Measurements from ENCODE around the gene PAK5.
"Not testable (repeated sequence)": the region's sequence is repeated elsewhere in the genome, so short reads cannot be mapped to it uniquely, and the experiment has no call there.

The PAK5 gene

DNA sequence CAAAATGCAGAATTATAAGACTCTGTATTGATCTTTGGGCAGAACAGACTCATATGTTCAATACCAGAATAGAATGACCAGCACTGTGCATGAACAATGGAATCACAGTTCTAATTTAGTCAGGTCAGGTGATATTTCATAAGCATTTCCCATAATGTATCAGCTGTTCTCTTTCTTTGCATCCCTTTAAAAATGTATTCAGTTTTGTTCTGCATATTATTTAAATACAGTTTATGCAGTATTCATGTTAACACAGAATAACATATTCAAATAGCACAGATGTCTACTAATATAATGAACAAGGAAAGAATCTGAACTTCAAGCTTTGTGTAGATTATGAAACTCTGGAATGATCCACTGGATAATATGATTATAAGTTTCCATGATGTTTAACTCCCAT lies 196.0 kb downstream of the PAK5 start:
- Mint-ChIP-seq H3K27me3 (no peaks in the 10 kb centered on the region), H3K27ac (no peak overlapping the region), H3K9me3 (peaks cover 0 to 2% of the 10 kb centered on the region in 2 donors), H3K4me3 (no peak overlapping the region), H3K4me1 (ENCODE audit: low read depth in 2 of 2) (no peaks in the 10 kb centered on the region), H3K36me3 (ENCODE audit: insufficient read depth) (no peaks in the 10 kb centered on the region)
- no peak for DNase-seq
- no peak for ATAC-seq (replicated peaks)

DNA sequence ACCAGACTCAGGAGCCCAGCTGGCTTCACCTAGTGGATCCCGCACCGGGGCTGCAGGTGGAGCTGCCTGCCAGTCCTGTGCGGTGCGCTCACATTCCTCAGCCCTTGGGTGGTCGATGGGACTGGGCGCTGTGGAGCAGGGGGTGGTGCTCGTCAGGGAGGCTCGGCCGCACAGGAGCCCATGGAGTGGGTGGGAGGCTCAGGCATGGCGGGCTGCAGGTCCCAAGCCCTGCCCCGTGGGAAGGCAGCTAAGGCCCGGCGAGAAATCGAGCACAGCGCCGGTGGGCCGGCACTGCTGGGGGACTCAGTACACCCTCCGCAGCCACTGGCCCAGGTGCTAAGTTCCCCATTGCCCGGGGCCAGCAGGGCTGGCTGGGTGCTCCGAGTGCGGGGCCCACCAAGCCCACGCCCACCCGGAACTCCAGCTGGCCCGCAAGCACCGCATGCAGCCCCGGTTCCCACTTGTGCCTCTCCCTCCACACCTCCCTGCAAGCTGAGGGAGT lies 197.3 kb downstream of the PAK5 start:
- not testable (repeated sequence) for H3K36me3 Mint-ChIP-seq (ENCODE audit: insufficient read depth); H3K27me3 Mint-ChIP-seq; ATAC-seq (replicated peaks); H3K4me1 Mint-ChIP-seq (ENCODE audit: low read depth in 2 of 2); H3K4me3 Mint-ChIP-seq; H3K9me3 Mint-ChIP-seq; H3K27ac Mint-ChIP-seq; DNase-seq

DNA sequence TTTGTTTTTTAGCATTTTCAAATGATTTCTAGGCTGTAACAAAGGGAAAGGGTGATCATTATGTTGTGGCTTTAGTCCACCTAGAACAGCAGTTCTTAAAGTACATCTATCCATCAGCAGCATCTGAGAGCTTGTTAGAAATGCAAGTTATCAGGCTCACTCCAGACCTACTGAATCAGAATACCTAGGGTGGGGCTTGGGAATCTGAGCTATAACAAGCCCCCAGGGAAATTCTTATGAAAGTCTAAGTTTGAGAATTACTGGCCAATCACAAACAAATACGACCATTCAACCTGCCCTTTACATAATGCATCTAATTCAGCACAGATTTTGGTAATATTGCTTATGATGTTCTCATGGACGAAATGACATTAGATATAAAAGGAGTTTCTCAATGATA lies 201.0 kb downstream of the PAK5 start:
- DNase-seq: no peak
- no peaks in the 10 kb centered on the region for H3K27me3 Mint-ChIP-seq
- no peak overlapping the region for H3K27ac Mint-ChIP-seq
- no peak for ATAC-seq (replicated peaks)
- H3K9me3 Mint-ChIP-seq: peaks cover 2 to 8% of the 10 kb centered on the region in 2 donors
- no peaks in the 10 kb centered on the region for H3K4me1 Mint-ChIP-seq (ENCODE audit: low read depth in 2 of 2)
- no peaks in the 10 kb centered on the region for H3K36me3 Mint-ChIP-seq (ENCODE audit: insufficient read depth)
- H3K4me3 Mint-ChIP-seq: no peak overlapping the region

DNA sequence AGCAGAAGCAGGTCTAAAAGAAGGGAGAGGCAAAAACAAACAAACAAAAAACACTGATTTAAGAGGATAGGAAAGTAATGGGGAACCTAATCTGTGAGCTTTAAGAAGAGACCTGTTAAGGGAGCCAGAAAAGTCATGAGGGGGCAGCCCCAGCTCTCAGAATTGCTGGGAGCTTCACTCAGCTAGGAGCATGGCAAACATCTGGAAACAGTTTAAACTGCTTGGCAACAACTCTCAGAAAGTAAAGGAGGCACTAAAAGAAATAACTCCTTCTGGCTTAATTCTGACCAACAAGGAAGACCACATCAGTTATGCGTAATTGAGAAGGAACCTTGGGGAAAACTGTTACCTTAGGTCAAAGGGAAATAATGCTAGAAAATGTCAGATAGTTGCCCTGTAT lies 203.1 kb downstream of the PAK5 start:
- no peak for ATAC-seq (replicated peaks)
- Mint-ChIP-seq H3K36me3 (ENCODE audit: insufficient read depth) (no peaks in the 10 kb centered on the region), H3K27ac (no peak overlapping the region), H3K4me3 (no peak overlapping the region), H3K4me1 (ENCODE audit: low read depth in 2 of 2) (no peaks in the 10 kb centered on the region), H3K27me3 (no peaks in the 10 kb centered on the region), H3K9me3 (peaks cover 2 to 8% of the 10 kb centered on the region in 2 donors)
- no peak for DNase-seq

DNA sequence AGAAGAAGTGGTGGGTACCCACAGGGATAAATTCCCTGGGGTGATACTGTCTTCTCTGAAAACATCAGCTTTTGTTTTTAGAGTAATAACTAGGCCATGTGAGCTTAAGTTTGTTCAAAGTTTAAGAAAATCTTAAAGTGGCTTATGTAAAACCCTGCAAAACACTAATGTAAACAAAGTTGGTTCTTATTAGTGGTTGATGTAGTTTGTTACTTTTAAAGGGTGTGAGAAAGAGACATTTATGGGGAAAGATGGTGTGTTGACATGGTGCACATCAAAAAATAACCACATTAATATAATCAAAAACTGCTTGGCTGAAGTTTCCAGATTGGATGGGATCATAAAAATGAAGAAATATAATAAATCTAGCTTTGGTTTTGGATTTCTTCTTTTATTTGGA lies 204.5 kb downstream of the PAK5 start:
- Mint-ChIP-seq H3K27me3 (peaks cover 0 to 9% of the 10 kb centered on the region in 2 donors), H3K36me3 (ENCODE audit: insufficient read depth) (no peaks in the 10 kb centered on the region), H3K4me1 (ENCODE audit: low read depth in 2 of 2) (no peaks in the 10 kb centered on the region), H3K4me3 (no peak overlapping the region), H3K9me3 (peaks cover 0 to 8% of the 10 kb centered on the region in 2 donors), H3K27ac (no peak overlapping the region)
- ATAC-seq (replicated peaks) (no peak), DNase-seq (no peak)

DNA sequence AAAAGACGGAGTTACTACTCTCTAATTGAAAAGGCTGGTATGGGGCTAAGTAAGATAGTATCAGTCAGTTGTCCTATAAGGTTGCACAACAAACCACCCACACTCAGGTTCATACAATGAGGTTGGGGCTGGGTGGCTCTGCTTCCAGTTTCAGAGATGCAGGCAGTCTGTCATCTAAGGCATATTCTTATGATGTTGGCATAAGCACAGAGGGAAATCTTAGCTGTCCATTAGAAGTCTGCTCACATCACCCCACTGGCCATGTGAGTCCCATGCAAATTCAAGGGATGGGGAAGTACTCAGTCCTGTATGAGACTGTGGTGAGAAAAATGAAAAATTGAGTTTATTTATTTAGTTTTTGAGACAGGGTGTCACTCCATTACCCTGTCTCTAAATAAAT lies 205.9 kb downstream of the PAK5 start:
- H3K4me1 Mint-ChIP-seq (ENCODE audit: low read depth in 2 of 2): no peaks in the 10 kb centered on the region
- peaks cover 0 to 8% of the 10 kb centered on the region in 2 donors for H3K9me3 Mint-ChIP-seq
- H3K27me3 Mint-ChIP-seq: peaks cover 0 to 9% of the 10 kb centered on the region in 2 donors
- no peaks in the 10 kb centered on the region for H3K36me3 Mint-ChIP-seq (ENCODE audit: insufficient read depth)
- DNase-seq (no peak), ATAC-seq (replicated peaks) (no peak)
- H3K4me3 Mint-ChIP-seq: no peak overlapping the region
- H3K27ac Mint-ChIP-seq: no peak overlapping the region

DNA sequence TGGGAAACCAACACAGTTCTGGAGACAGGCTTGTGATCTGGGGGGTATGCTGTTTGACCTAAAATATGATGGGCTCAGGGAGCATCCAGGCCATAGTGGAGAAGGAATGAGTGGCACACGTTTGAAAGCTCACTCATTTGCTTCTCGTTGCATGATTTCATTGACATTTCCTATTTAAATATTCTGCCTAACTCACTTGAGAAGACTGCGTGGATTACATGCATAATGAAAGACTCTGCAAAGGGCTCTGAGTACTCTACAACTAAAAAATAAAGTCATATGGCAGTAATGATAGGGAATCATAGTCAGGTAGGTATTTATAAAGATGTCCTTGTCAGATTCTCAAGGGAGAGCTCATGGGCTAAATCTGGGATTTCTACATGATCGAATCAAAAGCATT lies 206.6 kb downstream of the PAK5 start:
- Mint-ChIP-seq H3K27ac (no peak overlapping the region), H3K27me3 (peaks cover 0 to 9% of the 10 kb centered on the region in 2 donors), H3K36me3 (ENCODE audit: insufficient read depth) (no peaks in the 10 kb centered on the region), H3K9me3 (peaks cover 0 to 8% of the 10 kb centered on the region in 2 donors), H3K4me1 (ENCODE audit: low read depth in 2 of 2) (no peaks in the 10 kb centered on the region), H3K4me3 (no peak overlapping the region)
- DNase-seq (no peak), ATAC-seq (replicated peaks) (no peak)

DNA sequence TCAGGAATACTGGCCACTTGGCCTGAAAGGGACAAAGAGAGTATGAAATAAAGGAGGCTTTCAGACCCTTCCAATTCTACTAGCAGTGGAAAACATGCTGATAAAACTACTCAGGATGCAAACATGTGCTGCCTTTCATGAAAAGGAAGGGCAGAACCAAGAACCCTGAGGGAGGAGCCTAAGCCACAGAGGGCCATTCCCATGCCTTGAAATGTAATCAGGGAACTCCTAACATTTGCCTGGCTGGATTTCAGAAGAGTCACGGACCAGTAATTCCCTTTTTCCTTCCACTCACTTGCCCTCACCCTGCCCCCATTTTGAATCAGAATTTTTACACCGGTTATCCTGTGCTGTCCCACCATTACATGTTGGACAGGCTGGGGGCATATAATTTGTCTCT lies 208.3 kb downstream of the PAK5 start:
- H3K36me3 Mint-ChIP-seq (ENCODE audit: insufficient read depth): no peaks in the 10 kb centered on the region
- peaks cover 0 to 9% of the 10 kb centered on the region in 2 donors for H3K27me3 Mint-ChIP-seq
- no peak overlapping the region for H3K27ac Mint-ChIP-seq
- ATAC-seq (replicated peaks) (no peak), DNase-seq (no peak)
- peaks cover 0 to 4% of the 10 kb centered on the region in 2 donors for H3K9me3 Mint-ChIP-seq
- no peak overlapping the region for H3K4me3 Mint-ChIP-seq
- no peaks in the 10 kb centered on the region for H3K4me1 Mint-ChIP-seq (ENCODE audit: low read depth in 2 of 2)

DNA sequence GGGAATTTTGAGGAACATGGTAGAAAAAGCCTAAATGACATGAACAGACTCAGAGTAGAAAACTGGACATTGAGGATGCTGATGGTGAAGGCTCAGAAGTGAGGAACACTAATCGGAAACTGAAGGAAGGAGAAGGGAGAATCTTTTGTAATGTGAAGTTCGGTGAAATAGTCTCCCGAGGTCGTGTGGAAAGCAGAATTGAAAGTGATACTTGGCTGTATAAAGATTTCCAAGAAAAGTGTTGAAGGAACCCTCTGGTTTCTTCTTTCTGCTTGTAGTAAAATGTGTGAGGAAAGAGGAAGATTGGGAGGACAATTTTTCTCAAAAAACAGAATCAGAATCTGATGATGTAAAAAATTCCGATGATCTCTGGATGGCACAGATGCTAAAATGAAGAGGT lies 209.0 kb downstream of the PAK5 start:
- Mint-ChIP-seq H3K4me3 (no peak overlapping the region), H3K27ac (no peak overlapping the region), H3K36me3 (ENCODE audit: insufficient read depth) (no peaks in the 10 kb centered on the region), H3K27me3 (peaks cover 0 to 9% of the 10 kb centered on the region in 2 donors), H3K9me3 (no peaks in the 10 kb centered on the region), H3K4me1 (ENCODE audit: low read depth in 2 of 2) (no peaks in the 10 kb centered on the region)
- ATAC-seq (replicated peaks) (no peak), DNase-seq (no peak)

DNA sequence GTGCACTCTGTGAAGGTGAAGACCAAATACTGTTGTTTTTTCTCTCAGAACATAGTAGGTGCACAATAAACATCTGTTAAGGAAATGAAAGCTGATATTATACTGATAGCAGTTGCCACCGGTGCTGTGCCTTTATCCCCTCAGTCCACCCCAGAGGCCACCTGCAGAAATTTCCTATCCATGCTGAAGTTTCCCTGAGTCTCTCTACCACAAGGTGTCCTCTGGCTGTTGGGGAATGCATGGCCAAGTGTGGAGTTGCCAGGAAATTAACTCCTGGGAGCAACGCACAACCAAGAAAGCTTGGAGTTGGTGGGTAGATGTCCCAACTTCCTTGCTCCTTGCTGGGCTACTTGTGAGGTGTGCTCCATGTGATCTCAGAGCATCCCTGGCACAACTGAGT lies 210.3 kb downstream of the PAK5 start:
- Mint-ChIP-seq H3K27ac (no peak overlapping the region), H3K4me3 (no peak overlapping the region), H3K9me3 (no peaks in the 10 kb centered on the region), H3K27me3 (peaks cover 0 to 9% of the 10 kb centered on the region in 2 donors), H3K4me1 (ENCODE audit: low read depth in 2 of 2) (no peaks in the 10 kb centered on the region), H3K36me3 (ENCODE audit: insufficient read depth) (no peaks in the 10 kb centered on the region)
- ATAC-seq (replicated peaks): no peak
- no peak for DNase-seq

DNA sequence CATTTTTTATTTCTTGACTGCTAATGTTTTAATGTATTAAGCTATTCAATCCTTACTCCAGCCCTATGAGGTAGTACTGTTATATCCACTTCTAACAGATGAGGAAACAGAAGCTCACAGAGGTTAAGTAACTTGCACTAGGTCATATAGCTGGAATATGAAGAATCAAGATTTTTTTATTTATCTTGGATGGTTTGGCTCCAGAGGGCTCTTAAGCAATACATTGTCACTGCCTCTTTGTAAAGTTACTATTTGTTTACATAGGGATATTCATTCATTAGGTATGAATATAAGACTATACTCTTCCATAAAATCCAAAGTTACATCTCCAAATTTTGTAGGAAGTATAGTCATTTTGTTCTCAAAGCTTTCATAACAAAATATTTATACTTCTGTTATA lies 210.7 kb downstream of the PAK5 start:
- ATAC-seq (replicated peaks): no peak

DNA sequence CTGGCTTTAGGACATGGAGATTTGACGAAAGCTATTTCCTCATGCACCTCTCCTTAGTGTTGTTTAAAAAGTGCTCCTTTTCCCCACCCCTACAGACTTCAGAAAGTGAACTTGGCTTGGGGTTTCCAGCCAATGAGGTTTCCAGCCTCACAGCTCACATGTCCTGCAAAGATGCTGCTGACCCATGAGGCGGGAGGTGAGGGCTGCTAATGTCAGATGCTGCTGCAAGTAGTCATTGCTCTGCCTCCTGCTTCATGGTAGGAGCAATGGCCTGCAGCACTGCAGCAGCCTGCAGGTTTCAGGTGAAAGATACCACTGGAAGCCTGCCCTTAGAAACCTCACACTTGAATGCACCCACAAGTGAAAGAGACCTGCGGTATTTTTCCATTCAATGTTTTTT lies 211.7 kb downstream of the PAK5 start:
- Mint-ChIP-seq H3K9me3 (no peaks in the 10 kb centered on the region), H3K27me3 (peaks cover 0 to 9% of the 10 kb centered on the region in 2 donors), H3K36me3 (ENCODE audit: insufficient read depth) (no peaks in the 10 kb centered on the region), H3K27ac (no peak overlapping the region), H3K4me3 (no peak overlapping the region), H3K4me1 (ENCODE audit: low read depth in 2 of 2) (no peaks in the 10 kb centered on the region)
- DNase-seq (no peak), ATAC-seq (replicated peaks) (no peak)

More for the DNA sequence above, 210.7 kb downstream of the PAK5 start:
- no peak for DNase-seq
- no peaks in the 10 kb centered on the region for H3K36me3 Mint-ChIP-seq (ENCODE audit: insufficient read depth)
- no peaks in the 10 kb centered on the region for H3K9me3 Mint-ChIP-seq
- H3K4me1 Mint-ChIP-seq (ENCODE audit: low read depth in 2 of 2): no peaks in the 10 kb centered on the region
- peaks cover 0 to 9% of the 10 kb centered on the region in 2 donors for H3K27me3 Mint-ChIP-seq
- no peak overlapping the region for H3K4me3 Mint-ChIP-seq
- no peak overlapping the region for H3K27ac Mint-ChIP-seq

DNA sequence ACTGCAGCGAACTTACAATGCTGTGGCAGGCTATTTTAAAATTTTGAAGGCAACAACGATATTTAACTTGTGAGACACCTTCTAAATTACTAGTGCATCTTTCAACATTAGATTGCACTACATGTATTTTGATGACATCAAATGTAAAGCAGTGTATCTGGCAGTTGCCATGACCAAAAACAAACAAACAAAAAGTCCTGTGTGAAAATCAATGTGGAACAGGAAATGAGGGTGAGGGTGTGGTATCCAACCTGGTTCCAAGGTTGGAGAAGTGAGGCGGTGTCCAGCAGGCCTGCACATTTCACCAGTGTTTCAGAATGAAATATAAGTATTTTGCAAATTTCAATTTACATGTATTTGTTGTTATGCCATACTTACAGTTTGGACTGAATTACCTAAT lies 212.5 kb downstream of the PAK5 start:
- H3K27ac Mint-ChIP-seq: no peak overlapping the region
- ATAC-seq (replicated peaks): no peak
- H3K27me3 Mint-ChIP-seq: peaks cover 0 to 9% of the 10 kb centered on the region in 2 donors
- H3K9me3 Mint-ChIP-seq: no peaks in the 10 kb centered on the region
- no peaks in the 10 kb centered on the region for H3K4me1 Mint-ChIP-seq (ENCODE audit: low read depth in 2 of 2)
- no peak overlapping the region for H3K4me3 Mint-ChIP-seq
- DNase-seq: no peak
- H3K36me3 Mint-ChIP-seq (ENCODE audit: insufficient read depth): no peaks in the 10 kb centered on the region

DNA sequence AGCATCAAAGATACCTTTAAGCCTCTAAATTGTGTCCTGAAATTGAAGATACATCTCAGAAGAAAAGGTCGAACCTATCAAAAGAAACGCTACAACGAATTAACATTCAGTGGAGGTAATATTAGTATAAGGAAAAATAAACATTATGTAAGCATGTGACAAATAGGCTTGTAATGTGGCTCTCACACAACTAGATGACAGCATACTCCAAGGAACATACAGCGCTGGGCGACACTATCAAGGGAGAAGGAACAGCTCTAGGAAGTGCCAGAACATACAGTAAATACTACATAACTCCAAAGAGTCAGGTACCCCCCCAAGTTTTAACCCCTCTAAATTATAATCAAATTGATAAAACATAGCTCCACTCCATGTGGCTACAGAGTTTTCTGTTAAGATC lies 220.9 kb downstream of the PAK5 start:
- ATAC-seq (replicated peaks) (no peak), DNase-seq (no peak)
- Mint-ChIP-seq H3K4me3 (no peak overlapping the region), H3K27ac (no peak overlapping the region), H3K27me3 (peaks cover 5 to 7% of the 10 kb centered on the region in 2 donors), H3K9me3 (no peaks in the 10 kb centered on the region), H3K4me1 (ENCODE audit: low read depth in 2 of 2) (no peaks in the 10 kb centered on the region), H3K36me3 (ENCODE audit: insufficient read depth) (no peaks in the 10 kb centered on the region)

Measured in effector memory CD8-positive, alpha-beta T cell (primary cell).